HEK293 (cell line): Measurements from ENCODE around the gene TNNC1.

Source experiments
- CTCF ChIA-PET: fragments of 350-600 bp; formaldehyde crosslinking; extraction: SDS; loops from one replicate; lab custom pipeline; 2021; ENCODE audit warnings: antibody characterized with exemption; lab: Yijun Ruan, JAX
- POLR2A ChIA-PET: fragments of 300-600 bp; formaldehyde crosslinking; extraction: SDS; loops from one replicate; lab custom pipeline; 2020; ENCODE audit warnings: antibody characterized with exemption, inconsistent platforms; lab: Yijun Ruan, JAX
- H3K27ac ChIP-seq: fragments of 200-500 bp; sonication (Bioruptor generic); 2 replicates; pipeline ENCODE4 v1.5.1; 2014; ENCODE audit warnings: low read depth, low read length, control low read depth, inconsistent platforms; ENCODE audit errors: extremely low read depth
- H3K36me3 ChIP-seq, 2 experiments: fragments of 200-500 bp in 1 of 2; sonication (Bioruptor generic) in 1 of 2; 1 replicate in 1 of 2; 2 replicates in 1 of 2; pipeline ENCODE4 v1.5.1; 2014 to 2017; ENCODE audit warnings: inconsistent platforms in 2 of 2, low read length in 2 of 2; ENCODE audit not compliant: control insufficient read depth in 2 of 2, insufficient read depth in 1 of 2
- H3K4me1 ChIP-seq: fragments of 200-500 bp; sonication (Bioruptor generic); 2 replicates; pipeline ENCODE4 v1.5.1; 2014; ENCODE audit warnings: mild to moderate bottlenecking, low read length, inconsistent platforms; ENCODE audit not compliant: control insufficient read depth, insufficient read depth
- H3K4me3 ChIP-seq: 2 replicates; pipeline ENCODE4 v1.5.1; 2011; ENCODE audit warnings: low read depth, mild to moderate bottlenecking, control low read depth, low read length, moderate library complexity
- H3K9me3 ChIP-seq: fragments of 200-500 bp; sonication (Bioruptor generic); 2 replicates; pipeline ENCODE4 v1.5.1; 2014; ENCODE audit warnings: low read depth, low read length, inconsistent platforms; ENCODE audit not compliant: control insufficient read depth, insufficient read depth
- EGR2 ChIP-seq: fragments of 450-650 bp; formaldehyde crosslinking; IDR thresholded peaks from 2 replicates; pipeline ENCODE4 v1.5.1; 2016; ENCODE audit warnings: low read depth, missing biosample characterization, missing genetic modification characterization
- GFI1B ChIP-seq: fragments of 450-650 bp; formaldehyde crosslinking; IDR thresholded peaks from 2 replicates; pipeline ENCODE4 v1.5.1; 2016; ENCODE audit warnings: missing biosample characterization, missing genetic modification characterization
- GLIS2 ChIP-seq: fragments of 450-650 bp; formaldehyde crosslinking; IDR thresholded peaks from 2 replicates; pipeline ENCODE4 v1.5.1; 2016; ENCODE audit warnings: missing biosample characterization, missing genetic modification characterization
- HOXC10 ChIP-seq: sonication (generic); formaldehyde crosslinking; IDR thresholded peaks from 2 replicates; pipeline ENCODE4 v1.8.1; 2023; ENCODE audit warnings: mild to moderate bottlenecking, missing genetic modification reagents
- IKZF3 ChIP-seq: fragments of 450-650 bp; IDR thresholded peaks from 2 replicates; pipeline ENCODE4 v1.5.0; 2018; ENCODE audit warnings: missing biosample characterization, mild to moderate bottlenecking, missing genetic modification characterization, moderate library complexity
- YY1 ChIP-seq: fragments of 450-650 bp; formaldehyde crosslinking; IDR thresholded peaks from 2 replicates; pipeline ENCODE4 v1.5.1; 2018; ENCODE audit warnings: missing biosample characterization, missing genetic modification characterization
- ZIC2 ChIP-seq: fragments of 450-650 bp; formaldehyde crosslinking; IDR thresholded peaks from 2 replicates; pipeline ENCODE4 v1.5.1; 2016; ENCODE audit warnings: missing biosample characterization, missing genetic modification characterization
- ZNF223 ChIP-seq: fragments of 450-650 bp; formaldehyde crosslinking; IDR thresholded peaks from 2 replicates; pipeline ENCODE4 v1.5.1; 2016; ENCODE audit warnings: missing biosample characterization, missing genetic modification characterization
- ZNF248 ChIP-seq: fragments of 450-650 bp; formaldehyde crosslinking; IDR thresholded peaks from 2 replicates; pipeline ENCODE4 v1.5.1; 2017; ENCODE audit warnings: missing biosample characterization, missing genetic modification characterization
- ZNF292 ChIP-seq: fragments of 450-650 bp; formaldehyde crosslinking; IDR thresholded peaks from 2 replicates; pipeline ENCODE4 v1.5.1; 2016; ENCODE audit warnings: low read depth, missing biosample characterization, missing genetic modification characterization, borderline replicate concordance
- ZNF473 ChIP-seq: fragments of 450-650 bp; formaldehyde crosslinking; IDR thresholded peaks from 2 replicates; pipeline ENCODE4 v1.5.1; 2017; ENCODE audit warnings: missing biosample characterization, missing genetic modification characterization
- ZNF513 ChIP-seq: fragments of 450-650 bp; IDR thresholded peaks from 2 replicates; pipeline ENCODE4 v1.5.1; 2018; ENCODE audit warnings: missing biosample characterization, missing genetic modification characterization
- ZNF549 ChIP-seq: fragments of 450-650 bp; IDR thresholded peaks from 2 replicates; pipeline ENCODE4 v1.5.1; 2018; ENCODE audit warnings: missing biosample characterization, missing genetic modification characterization, mild to moderate bottlenecking, inconsistent platforms, moderate library complexity
- ZNF600 ChIP-seq: fragments of 450-650 bp; formaldehyde crosslinking; IDR thresholded peaks from 2 replicates; pipeline ENCODE4 v1.5.1; 2016; ENCODE audit warnings: missing biosample characterization, missing genetic modification characterization
- ZNF624 ChIP-seq: fragments of 450-650 bp; formaldehyde crosslinking; IDR thresholded peaks from 2 replicates; pipeline ENCODE4 v1.5.1; 2017; ENCODE audit warnings: missing biosample characterization, missing genetic modification characterization
- ZNF707 ChIP-seq: fragments of 450-650 bp; formaldehyde crosslinking; IDR thresholded peaks from 2 replicates; pipeline ENCODE4 v1.5.1; 2016; ENCODE audit warnings: missing biosample characterization, missing genetic modification characterization
- ZNF791 ChIP-seq: fragments of 450-650 bp; formaldehyde crosslinking; IDR thresholded peaks from 2 replicates; pipeline ENCODE4 v1.5.1; 2016; ENCODE audit warnings: missing biosample characterization, missing genetic modification characterization
- ZSCAN30 ChIP-seq: fragments of 450-650 bp; IDR thresholded peaks from 2 replicates; pipeline ENCODE4 v1.5.1; 2018; ENCODE audit warnings: missing biosample characterization, mild to moderate bottlenecking, missing genetic modification characterization, moderate library complexity
- TF ChIP-seq, protein P1 (sequence below): fragments of 450-650 bp; formaldehyde crosslinking; IDR thresholded peaks from 2 replicates; pipeline ENCODE4 v1.5.1; 2016; ENCODE audit warnings: missing biosample characterization, missing genetic modification characterization

Gene TNNC1

DNA sequence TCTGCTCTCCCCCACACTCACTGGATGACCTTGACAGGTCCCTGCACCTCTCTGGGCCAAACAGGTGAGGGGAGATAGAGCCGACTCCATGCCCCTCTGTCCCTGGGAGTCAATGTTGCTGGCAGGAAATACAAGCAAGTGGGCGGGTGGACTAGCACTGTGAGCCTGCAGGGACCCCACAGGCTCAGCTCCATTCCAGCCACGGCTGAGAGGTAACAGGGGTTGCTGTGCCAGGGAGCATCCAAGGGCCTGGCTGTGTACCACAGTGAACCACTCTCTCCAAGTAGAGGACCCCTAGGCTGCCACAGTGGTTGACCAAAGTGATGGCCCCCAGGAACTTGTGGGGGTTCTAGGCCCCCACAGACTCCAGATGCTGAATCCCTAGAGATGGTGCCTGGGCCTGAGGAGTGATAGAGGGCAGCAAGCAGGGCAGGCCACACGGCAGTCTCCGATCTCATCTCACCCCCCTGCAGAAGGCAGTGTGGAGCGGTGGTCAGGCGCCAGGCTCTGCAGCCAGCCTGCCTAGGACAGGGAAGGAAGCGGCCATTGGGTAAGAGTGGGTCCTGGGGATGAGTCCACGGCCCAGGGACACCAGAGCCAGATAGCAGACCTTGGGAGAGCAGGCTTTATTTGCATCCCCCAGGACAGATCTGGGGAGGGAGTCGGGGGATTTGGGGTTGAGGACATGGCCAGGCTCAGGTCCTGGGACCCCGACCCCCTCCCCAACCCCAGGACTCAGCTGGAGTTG, 3.2 kb downstream of the TNNC1 start:
- no peak overlapping the region for H3K4me3 ChIP-seq

DNA sequence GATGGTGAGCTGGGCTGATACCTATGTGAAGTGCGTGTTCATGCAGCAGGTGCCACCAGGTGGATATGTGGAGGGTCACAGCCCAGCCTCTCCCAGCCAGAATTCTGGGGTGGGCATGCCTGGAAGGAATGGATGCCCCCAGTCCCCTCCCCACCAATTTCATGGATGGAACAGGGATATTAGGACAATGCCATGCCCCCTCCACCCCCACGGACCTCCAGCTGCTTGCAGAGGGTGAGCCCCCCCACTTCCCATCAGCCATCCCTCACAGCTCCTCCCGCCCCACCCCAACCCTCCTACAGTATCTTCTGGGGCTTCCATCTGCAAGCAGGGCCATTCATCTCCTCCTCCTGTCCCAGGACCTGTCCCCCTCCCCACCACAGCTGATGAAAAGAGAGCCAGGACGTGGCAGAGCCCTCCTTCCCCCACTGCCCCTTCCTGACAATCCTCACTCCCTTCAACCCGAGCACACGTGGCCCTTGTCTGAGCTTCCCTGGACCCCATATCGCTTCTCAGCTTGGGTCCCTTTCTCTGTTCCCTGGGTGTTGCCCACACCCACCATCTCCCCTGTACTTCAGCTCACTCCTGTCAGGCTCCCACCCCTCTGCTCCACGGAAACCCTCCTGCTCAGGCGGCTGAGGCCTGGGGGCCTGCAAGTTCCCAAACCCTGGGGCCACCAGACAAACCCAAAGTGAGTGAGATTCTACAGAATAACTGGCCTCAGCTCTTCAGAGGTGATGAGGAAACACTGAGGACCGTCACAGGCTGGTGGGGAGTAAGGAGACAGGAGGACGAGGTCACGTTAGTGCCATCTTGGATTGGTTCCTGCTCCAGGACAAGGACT, 6.1 kb downstream of the TNNC1 start:
- Histone ChIP-seq H3K36me3 (no peaks in the 10 kb centered on the region), H3K27ac (no peak overlapping the region), H3K4me1 (no peaks in the 10 kb centered on the region), H3K9me3 (no peaks in the 10 kb centered on the region), H3K4me3 (no peak overlapping the region)
- ChIA-PET POLR2A (interaction anchor here (0.6 kb wide), 1 partner anchor 365 kb away, joined by 3 read pairs; no protein-coding TSS in a partner anchor), CTCF (interaction anchor here (0.5 to 7.9 kb wide), 19 partner anchors 9 to 713 kb away, joined by 3 to 97 read pairs (median 4); no protein-coding TSS in a partner anchor)
- no peak for TF ChIP-seq IKZF3
- no peak for TF ChIP-seq ZNF549 (tag by site-specific recombination)
- no peak for TF ChIP-seq GFI1B
- TF ChIP-seq ZNF600 (tag by site-specific recombination) = no peak
- TF ChIP-seq, protein P1, sequence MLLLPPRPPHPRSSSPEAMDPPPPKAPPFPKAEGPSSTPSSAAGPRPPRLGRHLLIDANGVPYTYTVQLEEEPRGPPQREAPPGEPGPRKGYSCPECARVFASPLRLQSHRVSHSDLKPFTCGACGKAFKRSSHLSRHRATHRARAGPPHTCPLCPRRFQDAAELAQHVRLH (tag by site-specific recombination) = no peak
- TF ChIP-seq ZNF223 = no peak
- no peak for TF ChIP-seq ZNF707
- TF ChIP-seq ZNF248 (tag by site-specific recombination) = no peak
- TF ChIP-seq EGR2 (tag by site-specific recombination) = no peak
- no peak for TF ChIP-seq ZNF473 (tag by site-specific recombination)
- no peak for TF ChIP-seq YY1 (tag by site-specific recombination)
- no peak for TF ChIP-seq ZNF791
- TF ChIP-seq ZNF624 (tag by site-specific recombination) = no peak
- TF ChIP-seq ZNF292 (tag by site-specific recombination) = no peak
- no peak for TF ChIP-seq ZNF513 (tag by site-specific recombination)
- TF ChIP-seq HOXC10 (CRISPR knock-in tag) = no peak

More for the DNA sequence above, 3.2 kb downstream of the TNNC1 start:
- peaks cover 2% of the 10 kb centered on the region; the same call in 1 of the 2 replicates for H3K4me1 ChIP-seq
- no peaks in the 10 kb centered on the region for H3K9me3 ChIP-seq
- no peaks in the 10 kb centered on the region for H3K36me3 ChIP-seq
- TF ChIP-seq ZSCAN30 (tag by site-specific recombination) (no peak), GLIS2 (0 out of 2 replicates have a peak, but pooled peaks have one; percentile 11), ZIC2 (tag by site-specific recombination) (peak; percentile 57; the same call in 1 of the 2 replicates)
- TF ChIP-seq, all 188 proteins: peak for 2
- H3K27ac ChIP-seq = no peak overlapping the region
- CTCF ChIA-PET = interaction anchor here (0.7 to 7.9 kb wide), 5 partner anchors 11 to 76 kb away, joined by 3 to 97 read pairs (median 5); no protein-coding TSS in a partner anchor
- POLR2A ChIA-PET = no interaction called here
